ENCODE measurements around the gene ZNHIT1. TPM values are rescaled to one million over a fixed set of nuclear protein-coding genes. Genes with fewer than 3 reads are reported as not detected.

The ZNHIT1 gene
- total and polyA plus RNA-seq, 2 of the 8 experiments (the other 6 are each of a cell fraction or from before 2014, with no cell fraction given) = 38.2 to 61.7 TPM

GRCh38 chr7:101180130-101180755, 37.7 kb upstream of the ZNHIT1 start, which contains the start of gene NAT16 (continued):
- TF ChIP-seq E2F6 (IDR thresholded peaks at IDR 0.05) = peak; percentile 89
- TF ChIP-seq RNF2 (IDR thresholded peaks at IDR 0.05; ENCODE audit: borderline replicate concordance, low read depth, low read length, missing control alignments, poor library complexity, severe bottlenecking) = peak; percentile 40
- TF ChIP-seq FOSL1 (IDR thresholded peaks at IDR 0.05; ENCODE audit: insufficient read depth, low read depth, low read length) = no peak
- TF ChIP-seq EZH2 (IDR thresholded peaks at IDR 0.05; ENCODE audit: low read depth, low read length, severe bottlenecking) = peak; percentile 77
- TF ChIP-seq CHD2 (IDR thresholded peaks at IDR 0.05; ENCODE audit: low read length) = no peak
- TF ChIP-seq YY1 (IDR thresholded peaks at IDR 0.05; ENCODE audit: low read depth, low read length) = no peak
- no peak for TF ChIP-seq SP4 (IDR thresholded peaks at IDR 0.05; ENCODE audit: low read length)
- no peak for TF ChIP-seq CHD1 (IDR thresholded peaks at IDR 0.05; ENCODE audit: low read depth, low read length)
- TF ChIP-seq EGR1 (IDR thresholded peaks at IDR 0.05; ENCODE audit: borderline replicate concordance, low read depth, low read length) = no peak
- TF ChIP-seq HDAC6 (IDR thresholded peaks at IDR 0.05; ENCODE audit: low read depth, low read length) = no peak
- TF ChIP-seq TEAD4 (IDR thresholded peaks at IDR 0.05; ENCODE audit: low read depth, low read length) = no peak
- TF ChIP-seq SP1 (IDR thresholded peaks at IDR 0.05; ENCODE audit: low read depth, low read length) = peak; percentile 67; the same call in 1 of the 2 replicates
- no peak for TF ChIP-seq CBX8 (IDR thresholded peaks at IDR 0.05; ENCODE audit: borderline replicate concordance, low read depth, low read length)
- TF ChIP-seq CREB1 (IDR thresholded peaks at IDR 0.05) = peak; percentile 56
- no peak for TF ChIP-seq CBX5 (IDR thresholded peaks at IDR 0.05; ENCODE audit: low read depth, low read length)
- peak; percentile 21; the same call in 1 of the 2 replicates for TF ChIP-seq GABPA (IDR thresholded peaks at IDR 0.05; ENCODE audit: borderline replicate concordance, insufficient read depth, low read length)
- no peak for TF ChIP-seq ATF2 (IDR thresholded peaks at IDR 0.05; ENCODE audit: low read length)
- no peak for TF ChIP-seq BACH1 (IDR thresholded peaks at IDR 0.05; ENCODE audit: low read length)
- TF ChIP-seq RFX5 (IDR thresholded peaks at IDR 0.05; ENCODE audit: borderline replicate concordance, low read depth, low read length) = no peak
- no peak for TF ChIP-seq RXRA (IDR thresholded peaks at IDR 0.05; ENCODE audit: insufficient read depth, low read depth, low read length)
- no peak for TF ChIP-seq MAFK (IDR thresholded peaks at IDR 0.05; ENCODE audit: low read depth, low read length)
